SK-N-SH treated with all-trans-retinoic acid at 6 μM for 48 hours (cell line): Measurements from ENCODE around the gene CIDEC.

Experiments used
- CSRNP3 ChIP-seq: fragments of 250-450 bp; sonication (Bioruptor Pico); IDR thresholded peaks from 2 replicates; pipeline ENCODE4 v1.5.1; 2021; ENCODE audit warnings: mild to moderate bottlenecking, moderate library complexity
- ESRRG ChIP-seq: fragments of 250-450 bp; sonication (Bioruptor Pico); IDR thresholded peaks from 2 replicates; pipeline ENCODE4 v1.6.1; 2021; ENCODE audit warnings: mild to moderate bottlenecking
- PATZ1 ChIP-seq: fragments of 250-450 bp; sonication (Bioruptor Pico); IDR thresholded peaks from 2 replicates; pipeline ENCODE4 v1.8.0; 2020; ENCODE audit warnings: mild to moderate bottlenecking, moderate library complexity, borderline replicate concordance
- TOX ChIP-seq: fragments of 250-450 bp; sonication (Bioruptor Pico); IDR thresholded peaks from 2 replicates; pipeline ENCODE4 v1.8.0; 2021; ENCODE audit warnings: mild to moderate bottlenecking, moderate library complexity, borderline replicate concordance
- TSHZ2 ChIP-seq: fragments of 250-450 bp; sonication (Bioruptor Pico); IDR thresholded peaks from 2 replicates; pipeline ENCODE4 v1.5.0; 2020; ENCODE audit warnings: mild to moderate bottlenecking, moderate library complexity
- ZFP3 ChIP-seq: fragments of 250-450 bp; sonication (Bioruptor Pico); IDR thresholded peaks from 2 replicates; pipeline ENCODE4 v1.5.0; 2020; ENCODE audit warnings: mild to moderate bottlenecking, moderate library complexity

GRCh38 chr3:9909221-9910013, 29.4 kb upstream of the CIDEC start:
- TF ChIP-seq ESRRG (CRISPR knock-in tag) (no peak), ZFP3 (CRISPR knock-in tag) (no peak), PATZ1 (CRISPR knock-in tag) (no peak), TOX (no peak), TSHZ2 (CRISPR knock-in tag) (no peak), CSRNP3 (CRISPR knock-in tag) (no peak)
